K562 (cell line): ENCODE data around the gene ZSWIM3. TPM values are rescaled to one million over a fixed set of nuclear protein-coding genes. Genes with fewer than 3 reads are reported as not detected.

Source experiments
- ATAC-seq: fragments of 200-7000 bp; cut with Tn5 transposase; 3 replicates; pipeline ENCODE4 v1.9.1; 2020; ENCODE audit warnings: moderate library complexity
- BruUV-seq: library from RNA; stranded (reverse); fragments of 400-500 nt; replicated peaks from 2 replicates; lab custom pipeline; 2021; lab: Mats Ljungman, UMichigan
- CTCF ChIA-PET: fragments of 300-600 bp; formaldehyde crosslinking; extraction: SDS; loops from one replicate; lab custom pipeline; 2021; ENCODE audit warnings: low intra/inter-chr PET ratio; lab: Yijun Ruan, JAX
- POLR2A ChIA-PET: fragments of 300-600, 350-650 bp; sonication (Branson Sonifier 250); formaldehyde crosslinking; extraction: SDS; loops from one replicate; lab custom pipeline; 2021; ENCODE audit warnings: antibody characterized with exemption, inconsistent platforms; lab: Yijun Ruan, JAX
- DNase-seq, 4 experiments: peaks; one replicate each; pipeline versions ENCODE4 v3.0.0 to v3.0.0-alpha.2; 2011 to 2018; ENCODE audit warnings: low spot score in 3 of 4, mixed read lengths in 3 of 4; ENCODE audit errors: extremely low read depth in 1 of 4
- FAIRE-seq: peaks from 2 replicates; lab custom pipeline; 2011; peaks lifted over from hg19 to GRCh38; lab: Jason Lieb, UNC
- H2AFZ ChIP-seq: 2 replicates; pipeline ENCODE4 v1.6.0; 2011; ENCODE audit warnings: low read depth, low read length, control low read depth, inconsistent platforms
- H3K27ac ChIP-seq: fragments of 200-600 bp; 3 replicates; pipeline ENCODE4 v1.8.0; 2011; ENCODE audit warnings: low read depth, mild to moderate bottlenecking, control low read depth, inconsistent platforms, low read length, moderate library complexity, mixed read lengths; ENCODE audit errors: extremely low read depth
- H3K27me3 ChIP-seq, 2 experiments: fragments of 300-600 bp in 1 of 2; 2 replicates in 1 of 2; 3 replicates in 1 of 2; pipeline versions ENCODE4 v1.6.0 to v1.8.0; 2011; ENCODE audit warnings: inconsistent platforms in 2 of 2, low read length in 2 of 2, mild to moderate bottlenecking in 1 of 2, mixed read lengths in 1 of 2, moderate library complexity in 1 of 2; ENCODE audit not compliant: control insufficient read depth in 2 of 2, insufficient read depth in 2 of 2
- H3K36me3 ChIP-seq: fragments of 300-600 bp; 3 replicates; pipeline ENCODE4 v1.8.0; 2011; ENCODE audit warnings: mild to moderate bottlenecking, low read length, inconsistent platforms; ENCODE audit not compliant: control insufficient read depth, insufficient read depth
- H3K4me1 ChIP-seq, 2 experiments: fragments of 200-600 bp in 1 of 2; replicated peaks in 1 of 2; 2 replicates in 1 of 2; 3 replicates in 1 of 2; pipeline versions ENCODE4 v1.5.1 to v1.8.0; 2011; ENCODE audit warnings: inconsistent platforms in 2 of 2, low read length in 2 of 2, mild to moderate bottlenecking in 1 of 2, mixed read lengths in 1 of 2, moderate library complexity in 1 of 2; ENCODE audit not compliant: control insufficient read depth in 2 of 2, insufficient read depth in 2 of 2
- H3K4me2 ChIP-seq: 2 replicates; pipeline ENCODE4 v1.6.1; 2011; ENCODE audit warnings: low read length, control low read depth, inconsistent platforms, mixed read lengths; ENCODE audit not compliant: insufficient read depth
- H3K4me3 ChIP-seq: fragments of 200-600 bp; sonication (generic), shearing (Covaris generic); 2 replicates; pipeline ENCODE4 v1.5.1; 2016; ENCODE audit warnings: control low read depth, inconsistent platforms
- H3K79me2 ChIP-seq: fragments of 200-600 bp; 3 replicates; pipeline ENCODE4 v1.8.0; 2011; ENCODE audit warnings: low read length, inconsistent platforms; ENCODE audit not compliant: control insufficient read depth, insufficient read depth
- H3K9ac ChIP-seq, 2 experiments: 2 replicates each; pipeline versions ENCODE4 v1.6.0 to v1.6.1; 2011; ENCODE audit warnings: low read depth in 2 of 2, low read length in 2 of 2, control low read depth in 1 of 2, inconsistent platforms in 1 of 2, mild to moderate bottlenecking in 1 of 2, mixed read lengths in 1 of 2; ENCODE audit not compliant: insufficient read depth in 1 of 2
- H3K9me1 ChIP-seq: one replicate; pipeline ENCODE4 v1.6.0; 2011; ENCODE audit warnings: inconsistent platforms, mild to moderate bottlenecking, low read length, moderate library complexity; ENCODE audit not compliant: control insufficient read depth, insufficient read depth
- H3K9me3 ChIP-seq: replicated peaks from 2 replicates; pipeline ENCODE4 v1.5.1; 2011; ENCODE audit warnings: low read depth, low read length, inconsistent platforms; ENCODE audit not compliant: control insufficient read depth, insufficient read depth
- H4K20me1 ChIP-seq: replicated peaks from 2 replicates; pipeline ENCODE4 v1.6.1; 2011; ENCODE audit warnings: low read length, inconsistent platforms, mixed read lengths; ENCODE audit not compliant: control insufficient read depth, insufficient read depth
- ATF3 ChIP-seq, 2 experiments: fragments of 450-650 bp in 1 of 2; sonication (generic) in 1 of 2; formaldehyde crosslinking in 1 of 2; IDR thresholded peaks in 1 of 2; conservative IDR thresholded peaks in 1 of 2; 2 replicates each; pipeline versions ENCODE4 v1.6.1 to v1.8.1; 2016 to 2023; ENCODE audit warnings: mild to moderate bottlenecking in 2 of 2, moderate library complexity in 2 of 2, inconsistent platforms in 1 of 2, missing genetic modification reagents in 1 of 2
- CBX1 ChIP-seq: sonication (generic); IDR thresholded peaks from 2 replicates; pipeline ENCODE4 v1.6.1; 2016; ENCODE audit warnings: antibody characterized with exemption, low read depth, mild to moderate bottlenecking
- OTX1 ChIP-seq: fragments of 450-650 bp; formaldehyde crosslinking; IDR thresholded peaks from 2 replicates; pipeline ENCODE4 v1.4.0; 2022; ENCODE audit warnings: mild to moderate bottlenecking
- POU5F1 ChIP-seq: fragments of 150-350 bp; IDR thresholded peaks from 2 replicates; pipeline ENCODE4 v1.6.1; 2014; ENCODE audit warnings: borderline replicate concordance, low read length, low read depth, mild to moderate bottlenecking; ENCODE audit not compliant: partially characterized antibody
- RHOXF2B ChIP-seq: fragments of 250-450 bp; sonication (Bioruptor Pico); conservative IDR thresholded peaks from 2 replicates; pipeline ENCODE4 v1.5.1; 2021
- ZBTB11 ChIP-seq, 3 experiments: fragments of 200-800 bp in 1 of 3; fragments of 250-450 bp in 1 of 3; fragments of 450-650 bp in 1 of 3; sonication (Bioruptor Pico) in 1 of 3; sonication (Bioruptor generic) in 1 of 3; formaldehyde crosslinking in 1 of 3; IDR thresholded peaks; 2 replicates each; pipeline versions ENCODE4 v1.6.1 to v1.8.0; 2016 to 2022; ENCODE audit warnings: mild to moderate bottlenecking in 2 of 3, missing genetic modification characterization in 2 of 3, missing compliant biosample characterization in 1 of 3, moderate library complexity in 1 of 3
- ZBTB17 ChIP-seq: fragments of 450-650 bp; formaldehyde crosslinking; IDR thresholded peaks from 2 replicates; pipeline ENCODE4 v1.4.0; 2020; ENCODE audit warnings: mild to moderate bottlenecking
- ZNF696 ChIP-seq: fragments of 250-450 bp; sonication (Bioruptor Pico); conservative IDR thresholded peaks from 2 replicates; pipeline ENCODE4 v1.4.0; 2020; ENCODE audit warnings: mild to moderate bottlenecking, moderate library complexity
- WGBS: fragments of 100-300 bp; shearing (Covaris generic); methylation state at CpG from one replicate; pipeline ENCODE4 v1.1.6; 2016; ENCODE audit warnings: low coverage, mixed read lengths; ENCODE audit not compliant: insufficient coverage; ENCODE audit errors: missing lambda C conversion rate; 5-methylcytosine and 5-hydroxymethylcytosine counted together
- in situ Hi-C: fragments of 300-500 bp; cut with MboI; formaldehyde crosslinking; loops from 4 replicates; pipeline ENCODE4 v1.15.0; 2018; ENCODE audit warnings: inconsistent platforms, mixed read lengths
- intact Hi-C: fragments of 100-400 bp; cut with micrococcal nuclease; formaldehyde crosslinking; loops from 2 replicates; pipeline ENCODE4 v1.14.2; 2022
- polyA plus RNA-seq, 8 experiments: library from polyadenylated mRNA; depleted of rRNA in 4 of 8; stranded (reverse) in 5 of 8; unstranded in 3 of 8; fragments of >200 nt; fragmentation: Nextera tagmentation in 2 of 8; fragmentation: Illumina TruSeq in 1 of 8; extraction: Ambion mirVana in 2 of 8; extraction: Trizol in 1 of 8; gene quantifications; 2 replicates each; pipeline versions ENCODE4 v1.2.1 to v1.2.3, GENCODE V29; 2011 to 2014; ENCODE audit warnings: inconsistent platforms in 1 of 8, missing spikeins in 1 of 8
- total RNA-seq, 7 experiments: library from RNA; depleted of rRNA in 6 of 7; stranded (reverse); fragments of >200 nt in 6 of 7; fragmentation: Illumina TruSeq in 2 of 7; extraction: Trizol in 2 of 7; gene quantifications; 2 replicates each; pipeline versions ENCODE4 v1.2.1 to v1.2.3, GENCODE V29; 2011 to 2021; ENCODE audit warnings: low replicate concordance in 1 of 7
- TF ChIP-seq, protein P1 (sequence below): fragments of 450-650 bp; IDR thresholded peaks from 2 replicates; pipeline ENCODE4 v1.6.1; 2016; ENCODE audit warnings: mild to moderate bottlenecking

ZSWIM3 gene
- total and polyA plus RNA-seq, 9 of the 15 experiments (the other 6 are each of a cell fraction or from before 2014, with no cell fraction given), result 1.7 to 4.3 (median 2.9) TPM

DNA sequence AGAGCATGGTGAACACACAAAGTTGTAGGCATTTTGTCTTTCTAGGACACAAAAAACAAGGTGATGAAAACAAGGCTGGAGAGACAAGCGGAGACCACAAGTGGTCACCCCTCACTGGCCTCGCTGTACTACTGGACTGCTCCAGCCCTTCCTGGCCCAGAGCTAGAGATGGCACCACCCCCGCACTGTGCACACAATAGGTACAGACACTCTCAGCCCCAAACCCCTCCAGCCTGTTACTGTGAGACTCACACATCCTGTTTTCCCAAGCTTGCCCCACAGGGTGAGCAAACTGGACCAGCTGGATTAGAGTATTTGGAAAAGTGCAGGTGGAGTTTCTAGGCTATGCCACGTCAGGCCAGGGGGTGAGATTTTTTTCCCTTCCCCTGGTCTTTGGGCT is 15.2 kb downstream of the ZSWIM3 start:
- no peaks in the 10 kb centered on the region for H3K27me3 ChIP-seq
- no peak overlapping the region for H3K9ac ChIP-seq
- WGBS, result 81% methylated on average over 4 of the region's 4 CpGs
- H3K27ac ChIP-seq, result no peak overlapping the region
- ChIA-PET CTCF (no interaction called here), POLR2A (interaction anchor here (1.0 to 1.3 kb wide), 2 partner anchors 9 to 16 kb away, joined by 4 to 6 read pairs; partner anchors contain the start of genes ACOT8, ZSWIM1 and ZSWIM3)
- no peak for DNase-seq
- intact Hi-C loops (no loop called here), in situ Hi-C loops (no loop called here)
- peaks cover 10 to 11% of the 10 kb centered on the region in 2 experiments; a peak in 4 of 5 replicates for H3K4me1 ChIP-seq
- H4K20me1 ChIP-seq, result no peaks in the 10 kb centered on the region
- no peak for FAIRE-seq
- H3K36me3 ChIP-seq, result no peaks in the 10 kb centered on the region; the same call in 1 of the 3 replicates
- no peaks in the 10 kb centered on the region for H3K9me1 ChIP-seq
- H3K4me3 ChIP-seq, result no peak overlapping the region
- no TSS peak for BruUV-seq
- no peak for ATAC-seq
- no peaks in the 10 kb centered on the region for H3K79me2 ChIP-seq
- H3K9me3 ChIP-seq, result no peaks in the 10 kb centered on the region
- no peak for TF ChIP-seq ZBTB11 (CRISPR knock-in tag; IDR thresholded peaks at IDR 0.05)
- no peak for TF ChIP-seq ATF3 (IDR thresholded peaks at IDR 0.05)
- no peak for TF ChIP-seq ATF3 (CRISPR knock-in tag; conservative IDR thresholded peaks at IDR 0.05)
- no peak for TF ChIP-seq OTX1 (CRISPR knock-in tag)
- no peak for TF ChIP-seq RHOXF2B (CRISPR knock-in tag)
- TF ChIP-seq, protein P1, sequence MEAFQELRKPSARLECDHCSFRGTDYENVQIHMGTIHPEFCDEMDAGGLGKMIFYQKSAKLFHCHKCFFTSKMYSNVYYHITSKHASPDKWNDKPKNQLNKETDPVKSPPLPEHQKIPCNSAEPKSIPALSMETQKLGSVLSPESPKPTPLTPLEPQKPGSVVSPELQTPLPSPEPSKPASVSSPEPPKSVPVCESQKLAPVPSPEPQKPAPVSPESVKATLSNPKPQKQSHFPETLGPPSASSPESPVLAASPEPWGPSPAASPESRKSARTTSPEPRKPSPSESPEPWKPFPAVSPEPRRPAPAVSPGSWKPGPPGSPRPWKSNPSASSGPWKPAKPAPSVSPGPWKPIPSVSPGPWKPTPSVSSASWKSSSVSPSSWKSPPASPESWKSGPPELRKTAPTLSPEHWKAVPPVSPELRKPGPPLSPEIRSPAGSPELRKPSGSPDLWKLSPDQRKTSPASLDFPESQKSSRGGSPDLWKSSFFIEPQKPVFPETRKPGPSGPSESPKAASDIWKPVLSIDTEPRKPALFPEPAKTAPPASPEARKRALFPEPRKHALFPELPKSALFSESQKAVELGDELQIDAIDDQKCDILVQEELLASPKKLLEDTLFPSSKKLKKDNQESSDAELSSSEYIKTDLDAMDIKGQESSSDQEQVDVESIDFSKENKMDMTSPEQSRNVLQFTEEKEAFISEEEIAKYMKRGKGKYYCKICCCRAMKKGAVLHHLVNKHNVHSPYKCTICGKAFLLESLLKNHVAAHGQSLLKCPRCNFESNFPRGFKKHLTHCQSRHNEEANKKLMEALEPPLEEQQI, result no peak
- no peak for TF ChIP-seq POU5F1
- no peak for TF ChIP-seq CBX1
- no peak for TF ChIP-seq ZBTB17 (CRISPR knock-in tag)
- TF ChIP-seq ZNF696, result no peak
- no peak overlapping the region for H3K4me2 ChIP-seq
- no peak overlapping the region for H2AFZ ChIP-seq
